ENCODE measurements around the gene CDKN2C. TPM values are rescaled to one million over a fixed set of nuclear protein-coding genes. Genes with fewer than 3 reads are reported as not detected.
"Not testable (repeated sequence)": the region's sequence is repeated elsewhere in the genome, so short reads cannot be mapped to it uniquely, and the experiment has no call there.

The CDKN2C gene
- total RNA-seq, 1 experiment from 2014 or later: 80.5 TPM

- H3K4me3 ChIP-seq, H3K27me3 ChIP-seq, DNase-seq, H3K9me3 ChIP-seq: not testable (repeated sequence)
- peaks cover 23% of the 10 kb centered on the region for H3K36me3 ChIP-seq
Measured at GRCh38 chr1:50952566-50952965, 17.5 kb upstream of the CDKN2C start.

DNA sequence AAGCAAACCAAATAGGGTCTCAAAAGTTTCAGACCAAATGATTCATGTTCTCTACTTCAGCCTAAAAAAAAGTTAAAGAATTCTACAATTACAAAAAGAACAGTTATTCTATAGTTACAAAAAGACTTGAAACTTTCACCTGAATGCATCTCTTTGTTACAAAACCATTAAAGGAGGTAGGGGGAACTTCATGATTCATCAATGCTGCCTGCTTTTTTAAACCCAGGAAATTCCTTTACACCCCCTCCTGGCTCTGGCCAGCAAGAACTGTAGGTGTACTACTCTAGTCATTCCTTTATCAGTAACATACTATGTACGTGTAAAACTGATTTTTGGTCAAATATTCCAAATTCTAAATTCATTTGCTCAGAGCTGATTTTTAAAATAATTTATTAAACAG lies 14.9 kb upstream of the CDKN2C start:
- H3K27me3 ChIP-seq: no peaks in the 10 kb centered on the region
- no peak overlapping the region for H3K4me3 ChIP-seq
- no peak for DNase-seq
- peaks cover 24% of the 10 kb centered on the region for H3K36me3 ChIP-seq
- H3K9me3 ChIP-seq: no peaks in the 10 kb centered on the region

GRCh38 chr1:50959303-50959912 lies 10.6 kb upstream of the CDKN2C start:
- no peaks in the 10 kb centered on the region for H3K9me3 ChIP-seq
- H3K36me3 ChIP-seq: peaks cover 17% of the 10 kb centered on the region
- peak; percentile 48 for DNase-seq
- peak overlapping the region; percentile 78 for H3K4me3 ChIP-seq
- no peaks in the 10 kb centered on the region for H3K27me3 ChIP-seq

- no peaks in the 10 kb centered on the region for H3K9me3 ChIP-seq
- H3K27me3 ChIP-seq: no peaks in the 10 kb centered on the region
- peak; percentile 98 for DNase-seq
- H3K4me3 ChIP-seq: peak within 1 kb of the TSS; percentile 78
- H3K36me3 ChIP-seq: peaks cover 11% of the 10 kb centered on the region
Measured at GRCh38 chr1:50959913-50960844, 9.9 kb upstream of the CDKN2C start, which contains the start of gene FAF1. Gene FAF1, minus strand, starts transcription at chr1:50960267. Its CDS starts 456 bp downstream, at chr1:50959811.

DNA sequence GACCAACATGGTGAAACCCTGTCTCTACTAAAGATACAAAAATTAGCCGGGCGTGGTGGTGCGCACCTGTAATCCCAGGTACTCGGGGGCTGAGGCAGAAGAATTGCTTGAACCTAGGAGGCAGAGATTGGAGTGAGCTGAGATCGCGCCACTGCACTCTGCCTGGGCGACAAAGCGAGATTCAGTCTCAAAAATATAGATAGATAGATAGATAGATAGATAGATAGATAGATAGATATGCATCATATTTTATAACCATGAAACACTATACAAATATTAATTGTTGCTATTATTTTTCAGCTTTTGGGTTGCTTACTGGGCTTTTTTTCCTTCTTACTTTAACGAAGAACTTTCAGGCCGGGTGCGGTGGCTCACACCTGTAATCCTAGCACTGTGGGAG lies 5.2 kb upstream of the CDKN2C start:
- H3K27me3 ChIP-seq: no peaks in the 10 kb centered on the region
- no peak overlapping the region for H3K4me3 ChIP-seq

DNA sequence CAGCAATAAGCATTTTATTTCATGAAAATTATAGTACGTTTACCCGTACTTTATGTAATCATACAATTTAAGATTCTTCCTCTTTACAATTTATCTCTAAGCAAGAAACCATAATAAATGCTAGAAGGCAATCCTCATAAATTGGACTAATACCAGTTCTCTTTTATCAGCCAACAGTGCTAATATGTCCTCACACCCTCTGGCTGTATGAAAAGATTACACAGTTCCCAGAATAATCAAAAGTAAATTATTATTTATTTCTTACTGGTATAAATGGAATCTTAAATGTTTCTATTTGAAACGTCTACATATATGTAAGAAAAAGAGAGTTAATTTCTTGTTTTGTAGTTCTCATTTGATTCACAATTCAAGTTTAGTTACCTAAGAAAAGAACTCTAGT lies 3.1 kb upstream of the CDKN2C start:
- H3K36me3 ChIP-seq: peaks cover 7% of the 10 kb centered on the region
- no peak for DNase-seq
- H3K27me3 ChIP-seq: no peaks in the 10 kb centered on the region
- peak overlapping the region; percentile 81 for H3K4me3 ChIP-seq
- no peaks in the 10 kb centered on the region for H3K9me3 ChIP-seq

More for the DNA sequence above, 5.2 kb upstream of the CDKN2C start:
- DNase-seq: no peak
- H3K9me3 ChIP-seq: no peaks in the 10 kb centered on the region
- H3K36me3 ChIP-seq: no peaks in the 10 kb centered on the region

- peak; percentile 30 for DNase-seq
- no peaks in the 10 kb centered on the region for H3K9me3 ChIP-seq
- peaks cover 12% of the 10 kb centered on the region for H3K36me3 ChIP-seq
- peak overlapping the region; percentile 81 for H3K4me3 ChIP-seq
- H3K27me3 ChIP-seq: no peaks in the 10 kb centered on the region
Measured at GRCh38 chr1:50967416-50968157, 2.5 kb upstream of the CDKN2C start.

GRCh38 chr1:50968158-50968820 lies 1.8 kb upstream of the CDKN2C start:
- Histone ChIP-seq H3K36me3 (peaks cover 17% of the 10 kb centered on the region), H3K27me3 (no peaks in the 10 kb centered on the region), H3K4me3 (peak overlapping the region; percentile 81), H3K9me3 (no peaks in the 10 kb centered on the region)
- DNase-seq: peak; percentile 96

DNA sequence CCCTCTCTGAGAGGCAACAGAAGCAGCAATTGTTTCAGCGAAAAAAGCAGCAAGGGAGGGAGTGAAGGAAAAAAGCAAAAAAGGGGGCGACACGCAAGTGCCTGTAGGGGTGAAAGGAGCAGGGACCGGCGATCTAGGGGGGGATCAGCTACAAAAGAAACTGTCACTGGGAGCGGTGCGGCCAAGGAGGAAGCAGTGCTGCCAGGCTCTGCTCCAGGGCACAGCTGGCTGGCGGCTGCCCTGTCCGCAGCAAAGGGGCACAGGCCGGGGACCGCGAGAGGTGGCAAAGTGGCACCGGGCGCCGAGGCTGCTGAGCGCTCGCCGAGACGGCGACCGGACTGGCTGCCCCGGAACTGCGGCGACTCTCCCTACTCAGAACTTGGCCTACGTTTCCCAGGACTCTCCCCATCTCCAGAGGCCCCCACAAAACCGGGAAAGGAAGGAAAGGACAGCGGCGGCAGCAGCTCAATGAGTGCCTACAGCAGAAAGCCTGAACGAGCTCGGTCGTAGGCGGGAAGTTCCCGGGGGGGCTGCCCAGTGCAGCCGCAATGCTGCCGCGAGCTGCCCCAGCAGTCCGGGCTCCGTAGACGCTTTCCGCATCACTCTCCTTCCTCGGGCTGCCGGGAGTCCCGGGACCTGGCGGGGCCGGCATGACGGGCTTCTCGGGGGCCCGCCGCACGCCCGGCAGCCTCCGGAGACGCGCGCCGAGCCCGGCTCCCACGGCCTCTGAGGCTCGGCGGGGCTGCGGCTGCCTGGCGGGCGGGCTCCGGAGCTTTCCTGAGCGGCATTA lies 1.0 kb upstream of the CDKN2C start:
- H3K27me3 ChIP-seq: no peaks in the 10 kb centered on the region
- peaks cover 23% of the 10 kb centered on the region for H3K36me3 ChIP-seq
- no peaks in the 10 kb centered on the region for H3K9me3 ChIP-seq
- DNase-seq: peak; percentile 59
- peak overlapping the region; percentile 81 for H3K4me3 ChIP-seq

DNA sequence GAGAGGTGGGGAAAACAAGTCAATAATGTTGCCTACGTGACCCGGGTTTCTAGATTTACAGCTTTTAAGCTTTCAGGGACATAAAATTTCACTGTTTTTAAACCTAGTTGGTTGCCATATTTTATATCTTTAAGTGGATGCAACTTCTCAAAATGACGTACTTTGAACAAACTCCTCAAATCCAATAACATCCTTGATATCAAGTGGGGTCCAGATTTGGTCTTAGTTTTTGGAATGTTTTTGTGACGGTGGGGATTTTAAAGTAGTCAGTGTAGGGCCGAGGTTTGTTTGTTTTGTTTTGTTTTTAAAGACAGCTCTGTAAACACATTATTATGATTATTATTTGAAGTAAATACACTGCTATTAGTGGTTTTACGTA lies 453 bp downstream of the CDKN2C start:
- no peaks in the 10 kb centered on the region for H3K9me3 ChIP-seq
- no peak for DNase-seq
- no peaks in the 10 kb centered on the region for H3K27me3 ChIP-seq
- H3K4me3 ChIP-seq: peak overlapping the region; percentile 81
- H3K36me3 ChIP-seq: peaks cover 34% of the 10 kb centered on the region

GRCh38 chr1:50970931-50971582 lies 1.0 kb downstream of the CDKN2C start:
- Histone ChIP-seq H3K9me3 (no peaks in the 10 kb centered on the region), H3K27me3 (no peaks in the 10 kb centered on the region), H3K4me3 (peak overlapping the region; percentile 81), H3K36me3 (peaks cover 34% of the 10 kb centered on the region)
- no peak for DNase-seq

GRCh38 chr1:50971748-50972305 lies 1.8 kb downstream of the CDKN2C start:
- Histone ChIP-seq H3K36me3 (peaks cover 34% of the 10 kb centered on the region), H3K4me3 (peak overlapping the region; percentile 81)

GRCh38 chr1:50972766-50973165 lies 2.7 kb downstream of the CDKN2C start:
- no peak for DNase-seq
- H3K27me3 ChIP-seq: no peaks in the 10 kb centered on the region
- no peaks in the 10 kb centered on the region for H3K9me3 ChIP-seq
- H3K36me3 ChIP-seq: peaks cover 34% of the 10 kb centered on the region
- H3K4me3 ChIP-seq: peak overlapping the region; percentile 81

More at GRCh38 chr1:50971748-50972305, 1.8 kb downstream of the CDKN2C start:
- no peak for DNase-seq
- H3K9me3 ChIP-seq: no peaks in the 10 kb centered on the region
- no peaks in the 10 kb centered on the region for H3K27me3 ChIP-seq

DNA sequence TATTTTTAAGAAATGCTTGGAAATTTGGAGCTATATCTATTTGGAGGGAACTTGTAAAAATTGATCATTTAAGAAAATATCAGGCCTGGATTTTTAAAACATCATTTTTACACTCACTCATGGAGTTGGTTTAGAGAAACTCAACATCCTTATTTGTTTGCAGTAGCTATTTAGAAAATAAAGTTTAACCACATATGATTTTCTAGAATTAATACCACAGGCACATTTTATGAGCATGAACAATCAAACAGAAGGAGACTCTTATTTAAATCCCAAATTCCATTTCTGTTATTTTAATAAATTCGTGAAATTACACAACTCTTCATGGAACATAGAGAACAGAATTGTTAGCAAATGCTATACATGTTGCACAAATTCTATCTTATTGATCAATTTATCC lies 3.2 kb downstream of the CDKN2C start:
- H3K4me3 ChIP-seq: peak overlapping the region; percentile 81
- no peaks in the 10 kb centered on the region for H3K9me3 ChIP-seq
- DNase-seq: no peak
- H3K36me3 ChIP-seq: peaks cover 34% of the 10 kb centered on the region
- H3K27me3 ChIP-seq: no peaks in the 10 kb centered on the region
